Renal cortex interstitium (tissue), 11 donors: ENCODE results near the gene HSPB1. TPM values are rescaled to one million over a fixed set of nuclear protein-coding genes. Genes with fewer than 3 reads are reported as not detected.
"Not testable (repeated sequence)": the region's sequence is repeated elsewhere in the genome, so short reads cannot be mapped to it uniquely, and the experiment has no call there.

Source experiments
- DNase-seq, 11 donors: peaks; one replicate each; pipeline ENCODE4 v3.0.0-alpha.2; 2013; ENCODE audit warnings: low read depth in 9 of 11, low spot score in 4 of 11; ENCODE audit errors: extremely low read depth in 1 of 11
- polyA plus RNA-seq, 3 donors: library from polyadenylated mRNA; unstranded; fragments of 120-200 nt; gene quantifications; one replicate each; pipeline ENCODE4 v1.2.1, GENCODE V29; 2013; ENCODE audit not compliant: insufficient read length in 3 of 3

The HSPB1 gene
- polyA plus RNA-seq, 3 donors: 119 to 226 (median 218) TPM

- peak; percentile 88 to 96 (median 94) for DNase-seq
Measured at GRCh38 chr7:76317782-76318487, 15.5 kb downstream of the HSPB1 start.

DNA sequence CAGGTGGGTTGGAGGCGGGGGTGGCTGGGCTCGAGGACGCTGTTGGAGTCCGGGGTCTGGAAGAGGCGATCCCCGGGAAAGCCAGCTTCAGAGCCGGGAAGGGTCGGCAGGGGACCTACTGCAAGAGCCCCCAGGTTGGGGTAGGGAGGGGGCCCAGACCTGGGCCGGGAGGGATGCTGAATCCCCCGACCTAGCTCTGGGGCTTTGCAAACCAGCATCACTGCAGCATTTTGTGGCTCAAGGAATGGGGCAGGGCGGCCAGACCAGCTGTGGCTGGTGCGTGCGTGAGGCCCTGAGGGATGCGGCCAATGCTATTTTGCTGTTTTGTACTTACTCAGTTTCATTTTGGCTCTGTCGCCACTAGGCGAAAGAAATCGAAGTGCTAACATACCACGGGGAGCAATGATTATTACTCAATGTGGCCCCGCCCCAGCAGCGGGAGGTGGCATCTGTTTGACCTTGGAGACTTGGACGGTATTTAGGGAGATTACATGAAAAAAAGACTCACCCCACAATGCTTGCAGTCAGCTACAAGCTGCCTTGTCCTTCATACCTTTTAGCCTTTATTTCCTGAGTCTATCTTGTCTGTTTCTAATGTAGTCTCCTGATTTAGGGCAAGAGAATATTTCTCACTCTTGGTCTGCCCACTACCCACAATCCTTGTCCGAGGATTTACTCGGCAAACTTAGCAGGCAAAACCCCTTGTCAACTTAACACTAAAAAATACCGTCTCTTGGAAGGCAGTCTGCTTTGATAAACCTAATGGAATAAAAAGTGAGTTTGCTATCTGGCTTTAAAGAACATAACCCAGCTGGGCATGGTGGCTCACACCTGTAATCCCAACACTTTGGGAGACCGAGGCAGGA lies 16.2 kb downstream of the HSPB1 start:
- DNase-seq: peak in 3 of 11 donors; percentile 50 to 61 (median 58)

- no peak for DNase-seq
Measured at GRCh38 chr7:76325092-76325491, 22.6 kb downstream of the HSPB1 start.

- no peak for DNase-seq
Measured at GRCh38 chr7:76325811-76326210, 23.3 kb downstream of the HSPB1 start.

- no peak for DNase-seq
Measured at GRCh38 chr7:76326646-76327233, 24.3 kb downstream of the HSPB1 start.

GRCh38 chr7:76327610-76328009 lies 25.1 kb downstream of the HSPB1 start:
- no peak for DNase-seq

GRCh38 chr7:76328389-76328788 lies 25.9 kb downstream of the HSPB1 start:
- DNase-seq: no peak

GRCh38 chr7:76329479-76329878 lies 27.0 kb downstream of the HSPB1 start:
- DNase-seq: no peak

- DNase-seq: no peak
Measured at GRCh38 chr7:76330261-76330660, 27.8 kb downstream of the HSPB1 start.

GRCh38 chr7:76330673-76331072 lies 28.2 kb downstream of the HSPB1 start:
- no peak for DNase-seq

DNA sequence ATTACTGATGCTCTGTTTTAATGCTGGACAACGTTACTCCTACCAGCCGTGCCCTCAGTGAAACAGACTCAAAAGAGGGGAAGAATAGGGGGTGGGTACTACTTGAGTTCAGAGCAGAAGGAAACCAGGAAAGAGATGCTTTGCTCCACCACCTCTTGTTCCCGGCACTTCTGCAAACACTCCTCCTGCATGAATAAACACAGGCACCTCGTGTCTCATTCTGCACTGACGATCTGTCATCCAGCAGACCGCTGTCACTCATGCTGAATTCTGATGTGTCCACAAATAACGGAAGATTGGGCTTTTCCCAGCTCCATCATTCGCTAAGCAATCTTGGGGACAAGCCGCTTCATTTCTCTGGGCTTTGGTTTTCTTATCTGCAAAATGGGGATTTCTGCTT lies 29.6 kb downstream of the HSPB1 start:
- DNase-seq: no peak

DNA sequence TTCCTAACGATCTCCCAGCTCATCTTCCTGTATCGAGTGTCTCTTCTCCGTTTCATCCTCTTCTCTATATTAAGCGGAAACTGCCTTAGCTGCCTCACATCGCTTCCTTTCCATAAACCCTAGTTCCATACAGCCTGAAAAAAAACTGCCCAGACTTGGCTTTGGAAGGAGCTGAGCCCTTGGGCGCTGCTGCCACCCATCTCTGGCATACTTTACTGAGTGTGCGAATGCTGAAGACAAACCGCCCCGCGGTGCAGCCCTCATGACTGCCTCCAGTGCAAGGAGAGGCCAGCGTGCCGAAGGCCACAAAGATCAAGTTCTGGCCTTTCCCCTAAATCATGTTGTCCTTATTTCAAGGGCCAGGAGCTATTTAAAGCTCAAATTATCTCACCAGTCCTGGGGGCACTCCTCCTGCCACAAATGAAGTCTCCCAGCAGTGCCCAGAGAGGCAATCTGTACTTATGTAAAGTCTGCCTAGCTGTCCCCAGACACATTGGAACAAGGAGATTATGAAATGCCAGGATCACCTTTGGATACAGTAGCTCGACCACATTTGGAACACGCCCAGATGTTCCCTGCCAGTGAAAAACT lies 31.1 kb downstream of the HSPB1 start:
- DNase-seq: peak in 2 of 11 donors; percentile 38 to 42

DNA sequence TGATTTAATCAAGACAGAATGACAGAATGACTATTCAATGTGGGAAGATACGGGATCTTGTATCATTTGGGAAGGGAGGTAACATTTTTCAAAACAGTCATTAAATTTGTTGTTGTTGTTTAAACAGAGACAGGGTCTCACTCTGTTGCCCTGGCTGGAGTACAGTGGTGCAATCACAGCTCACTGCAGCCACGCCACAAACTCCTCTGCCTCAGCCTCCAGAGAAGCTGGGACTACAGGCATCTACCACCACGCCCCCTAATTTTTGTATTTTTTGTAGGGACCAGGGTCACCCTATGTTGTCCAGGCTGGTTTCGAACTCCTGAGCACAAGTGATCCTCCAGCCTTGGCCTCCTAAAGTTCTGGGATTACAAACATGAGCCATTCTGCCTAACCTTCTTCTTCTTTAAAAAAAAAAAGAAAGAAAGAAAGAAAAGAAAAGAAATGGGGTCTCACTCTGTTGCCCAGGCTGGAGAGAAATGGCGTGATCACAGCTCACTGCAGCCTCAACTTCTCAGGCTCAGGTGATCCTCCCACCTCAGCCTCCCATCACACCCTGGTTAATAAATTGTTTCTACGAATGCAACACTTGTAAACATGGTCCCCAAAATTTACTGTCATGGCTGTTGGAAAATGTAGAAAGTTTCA lies 32.0 kb downstream of the HSPB1 start:
- DNase-seq: no peak

DNA sequence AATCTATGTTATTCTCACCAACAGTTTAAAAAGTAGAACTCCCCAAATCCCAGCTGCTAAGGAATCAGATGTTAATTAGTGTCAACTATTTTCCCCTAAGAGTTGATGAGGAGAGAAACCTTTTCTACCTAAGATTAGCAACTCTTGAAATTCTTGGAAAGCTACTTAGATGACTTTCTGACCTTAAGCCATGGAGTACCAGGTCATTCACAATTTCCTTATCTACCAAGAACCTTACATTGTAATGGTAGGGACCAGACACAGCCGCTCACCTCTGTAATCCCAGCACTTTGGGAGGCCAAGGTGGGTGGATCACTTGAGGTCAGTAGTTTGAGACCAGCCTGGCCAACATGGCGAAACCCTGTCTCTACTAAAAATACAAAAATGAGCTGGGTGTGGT lies 32.9 kb downstream of the HSPB1 start:
- not testable (repeated sequence) for DNase-seq

DNA sequence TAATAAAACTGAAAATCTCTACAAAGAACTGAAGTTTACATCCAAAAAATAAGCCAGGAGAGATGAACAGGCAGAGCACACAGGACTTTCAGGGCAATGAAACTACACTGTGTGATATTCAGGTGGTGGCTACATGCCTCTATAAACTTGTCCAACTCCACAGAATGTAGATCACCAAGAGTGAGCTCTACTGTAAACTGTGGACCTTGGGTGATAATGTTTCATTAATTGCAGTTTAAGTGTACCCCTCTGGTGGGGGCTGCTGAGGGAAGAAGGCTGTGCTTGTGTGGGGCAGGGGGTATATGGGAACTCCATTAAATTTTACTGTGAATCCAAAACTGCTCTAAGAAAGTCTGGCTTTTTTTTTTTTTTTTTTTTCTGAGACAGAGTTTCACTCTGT lies 33.6 kb downstream of the HSPB1 start:
- no peak for DNase-seq

DNA sequence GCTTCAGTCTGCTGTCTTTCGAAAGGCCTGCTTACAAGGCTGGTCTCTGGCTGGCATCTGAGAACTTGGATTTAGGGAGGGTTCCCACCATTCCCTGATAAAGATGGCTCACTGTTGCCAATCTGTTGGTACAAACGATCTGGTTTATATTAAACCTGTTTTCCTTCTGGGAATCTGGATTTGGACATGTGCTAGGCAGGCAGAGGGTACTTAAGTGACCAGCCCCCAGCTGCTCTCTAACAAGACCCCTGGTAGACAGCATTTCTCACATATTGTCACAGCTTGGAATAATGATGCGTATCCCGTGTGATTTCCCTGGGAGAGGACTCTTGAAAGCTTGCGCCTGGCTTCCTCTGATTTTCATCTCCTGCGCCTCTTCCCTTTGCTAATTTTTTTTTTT lies 34.7 kb downstream of the HSPB1 start:
- DNase-seq: no peak

GRCh38 chr7:76338298-76339084 lies 36.0 kb downstream of the HSPB1 start:
- no peak for DNase-seq

DNA sequence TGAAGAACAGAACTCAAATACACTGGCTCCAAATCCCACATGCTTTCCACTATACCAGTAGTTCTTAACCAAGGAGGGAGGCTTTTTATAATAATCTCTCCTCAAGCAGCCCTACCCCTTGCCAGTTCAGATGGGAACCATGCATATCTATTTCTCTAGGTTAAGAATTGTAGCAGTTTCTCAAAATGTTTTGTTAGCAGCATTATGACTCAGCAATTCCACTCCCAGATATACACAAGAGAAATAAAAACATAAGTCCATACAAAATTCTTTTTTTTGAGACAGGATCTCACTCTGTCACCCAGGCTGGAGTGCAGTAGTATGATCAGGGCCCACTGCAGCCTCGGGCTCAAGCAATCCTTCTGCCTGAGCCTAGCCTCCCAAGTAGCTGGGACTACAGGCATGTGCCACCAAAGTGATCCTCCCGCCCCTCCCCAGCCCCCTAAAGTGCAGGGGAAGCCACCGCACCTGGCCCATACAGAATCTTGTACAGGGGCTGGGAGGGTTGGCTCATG lies 38.2 kb downstream of the HSPB1 start:
- DNase-seq: no peak
